MM.1S (cell line): Measurements from ENCODE around the gene TMEM62.

Experiments used
- DNase-seq: peaks from one replicate; pipeline ENCODE4 v3.0.0-alpha.2; 2015
- H2AFZ ChIP-seq: fragments of 300-600 bp; sonication (generic); 2 replicates; pipeline ENCODE4 v1.6.0; 2016; ENCODE audit warnings: antibody characterized with exemption, low read length
- H3F3A ChIP-seq: fragments of 300-600 bp; sonication (generic); 2 replicates; pipeline ENCODE4 v1.6.1; 2016; ENCODE audit warnings: mild to moderate bottlenecking, antibody characterized with exemption, low read length, moderate library complexity, mixed read lengths; ENCODE audit not compliant: insufficient read depth
- H3K27ac ChIP-seq: fragments of 300-600 bp; sonication (generic); 2 replicates; pipeline ENCODE4 v1.5.1; 2016; ENCODE audit warnings: mild to moderate bottlenecking, low read length
- H3K27me3 ChIP-seq: fragments of 300-600 bp; sonication (generic); replicated peaks from 2 replicates; pipeline ENCODE4 v1.6.0; 2016; ENCODE audit warnings: low read length; ENCODE audit not compliant: insufficient read depth
- H3K36me3 ChIP-seq: fragments of 300-600 bp; sonication (generic); replicated peaks from 2 replicates; pipeline ENCODE4 v1.6.1; 2016; ENCODE audit warnings: mild to moderate bottlenecking, low read length, mixed read lengths; ENCODE audit not compliant: insufficient read depth
- H3K4me1 ChIP-seq: fragments of 300-600 bp; sonication (generic); 2 replicates; pipeline ENCODE4 v1.6.1; 2016; ENCODE audit warnings: low read length, mixed read lengths
- H3K4me2 ChIP-seq: fragments of 300-600 bp; sonication (generic); 2 replicates; pipeline ENCODE4 v1.6.0; 2016; ENCODE audit warnings: low read depth, low read length
- H3K4me3 ChIP-seq: fragments of 300-600 bp; sonication (generic); 2 replicates; pipeline ENCODE4 v1.5.1; 2016; ENCODE audit warnings: low read length, mixed read lengths
- H3K79me2 ChIP-seq: fragments of 300-600 bp; sonication (generic); 2 replicates; pipeline ENCODE4 v1.6.1; 2016; ENCODE audit warnings: mixed run types, low read length, mixed read lengths
- H3K9ac ChIP-seq: fragments of 300-600 bp; sonication (generic); 2 replicates; pipeline ENCODE4 v1.6.1; 2016; ENCODE audit warnings: low read length, mixed read lengths
- H3K9me2 ChIP-seq: fragments of 300-600 bp; sonication (generic); replicated peaks from 2 replicates; pipeline ENCODE4 v1.6.1; 2016; ENCODE audit warnings: mild to moderate bottlenecking, low read length, mixed read lengths; ENCODE audit not compliant: insufficient read depth
- H3K9me3 ChIP-seq: fragments of 300-600 bp; sonication (generic); replicated peaks from 2 replicates; pipeline ENCODE4 v1.6.1; 2016; ENCODE audit warnings: mild to moderate bottlenecking, low read length, mixed read lengths; ENCODE audit not compliant: insufficient read depth
- H4K20me1 ChIP-seq: fragments of 300-600 bp; sonication (generic); 2 replicates; pipeline ENCODE4 v1.6.1; 2016; ENCODE audit warnings: mild to moderate bottlenecking, low read length, moderate library complexity, mixed read lengths; ENCODE audit not compliant: insufficient read depth
- EZH2 ChIP-seq: fragments of 300-600 bp; sonication (generic); optimal IDR thresholded peaks from 2 replicates; pipeline ENCODE3; 2017; ENCODE audit warnings: low read depth, mild to moderate bottlenecking, antibody characterized with exemption, low read length, mixed read lengths
- EZH2phosphoT487 ChIP-seq: fragments of 300-600 bp; sonication (generic); IDR thresholded peaks from 2 replicates; pipeline ENCODE4 v1.6.1; 2018; ENCODE audit warnings: antibody characterized with exemption, low read length
- TF ChIP-seq, protein P1 (sequence below): fragments of 300-600 bp; sonication (generic); IDR thresholded peaks from 2 replicates; pipeline ENCODE4 v1.5.1; 2016; ENCODE audit warnings: antibody characterized with exemption, low read length, mixed read lengths

Gene TMEM62

DNA sequence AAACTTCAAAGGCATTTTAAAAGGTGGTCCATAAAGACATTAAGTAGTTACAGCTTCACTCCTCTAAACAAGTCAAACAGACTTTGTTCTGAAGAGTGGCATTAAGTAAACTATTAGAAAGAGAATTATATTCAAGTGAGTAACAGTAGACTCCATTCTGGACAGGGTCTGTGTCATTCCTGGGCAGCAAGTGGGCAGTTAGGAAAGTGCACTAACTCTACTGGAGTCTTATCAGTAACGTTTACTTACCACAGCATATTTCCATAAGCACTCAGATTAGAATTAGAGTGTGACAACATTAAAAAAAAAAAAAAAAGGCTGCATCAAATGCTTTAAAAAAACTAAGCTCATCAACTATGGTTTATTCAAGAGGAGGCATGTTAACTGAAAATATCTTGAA, 38.1 kb upstream of the TMEM62 start:
- TF ChIP-seq EZH2phosphoT487 (no peak), EZH2 (no peak)
- TF ChIP-seq, protein P1, sequence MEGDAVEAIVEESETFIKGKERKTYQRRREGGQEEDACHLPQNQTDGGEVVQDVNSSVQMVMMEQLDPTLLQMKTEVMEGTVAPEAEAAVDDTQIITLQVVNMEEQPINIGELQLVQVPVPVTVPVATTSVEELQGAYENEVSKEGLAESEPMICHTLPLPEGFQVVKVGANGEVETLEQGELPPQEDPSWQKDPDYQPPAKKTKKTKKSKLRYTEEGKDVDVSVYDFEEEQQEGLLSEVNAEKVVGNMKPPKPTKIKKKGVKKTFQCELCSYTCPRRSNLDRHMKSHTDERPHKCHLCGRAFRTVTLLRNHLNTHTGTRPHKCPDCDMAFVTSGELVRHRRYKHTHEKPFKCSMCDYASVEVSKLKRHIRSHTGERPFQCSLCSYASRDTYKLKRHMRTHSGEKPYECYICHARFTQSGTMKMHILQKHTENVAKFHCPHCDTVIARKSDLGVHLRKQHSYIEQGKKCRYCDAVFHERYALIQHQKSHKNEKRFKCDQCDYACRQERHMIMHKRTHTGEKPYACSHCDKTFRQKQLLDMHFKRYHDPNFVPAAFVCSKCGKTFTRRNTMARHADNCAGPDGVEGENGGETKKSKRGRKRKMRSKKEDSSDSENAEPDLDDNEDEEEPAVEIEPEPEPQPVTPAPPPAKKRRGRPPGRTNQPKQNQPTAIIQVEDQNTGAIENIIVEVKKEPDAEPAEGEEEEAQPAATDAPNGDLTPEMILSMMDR = no peak
- no peak overlapping the region for H3K4me3 ChIP-seq
- no peaks in the 10 kb centered on the region for H3K4me1 ChIP-seq
- no peak overlapping the region for H3K4me2 ChIP-seq
- no peaks in the 10 kb centered on the region for H3K9me3 ChIP-seq
- no peaks in the 10 kb centered on the region for H3K27me3 ChIP-seq
- no peaks in the 10 kb centered on the region for H3K36me3 ChIP-seq
- H3K79me2 ChIP-seq = peaks cover 20% of the 10 kb centered on the region
- H3K9ac ChIP-seq = no peak overlapping the region
- H4K20me1 ChIP-seq = no peaks in the 10 kb centered on the region
- H3K9me2 ChIP-seq = no peaks in the 10 kb centered on the region
- H2AFZ ChIP-seq = no peak overlapping the region
- H3F3A ChIP-seq = no peaks in the 10 kb centered on the region
- DNase-seq = no peak
- H3K27ac ChIP-seq = no peak overlapping the region

DNA sequence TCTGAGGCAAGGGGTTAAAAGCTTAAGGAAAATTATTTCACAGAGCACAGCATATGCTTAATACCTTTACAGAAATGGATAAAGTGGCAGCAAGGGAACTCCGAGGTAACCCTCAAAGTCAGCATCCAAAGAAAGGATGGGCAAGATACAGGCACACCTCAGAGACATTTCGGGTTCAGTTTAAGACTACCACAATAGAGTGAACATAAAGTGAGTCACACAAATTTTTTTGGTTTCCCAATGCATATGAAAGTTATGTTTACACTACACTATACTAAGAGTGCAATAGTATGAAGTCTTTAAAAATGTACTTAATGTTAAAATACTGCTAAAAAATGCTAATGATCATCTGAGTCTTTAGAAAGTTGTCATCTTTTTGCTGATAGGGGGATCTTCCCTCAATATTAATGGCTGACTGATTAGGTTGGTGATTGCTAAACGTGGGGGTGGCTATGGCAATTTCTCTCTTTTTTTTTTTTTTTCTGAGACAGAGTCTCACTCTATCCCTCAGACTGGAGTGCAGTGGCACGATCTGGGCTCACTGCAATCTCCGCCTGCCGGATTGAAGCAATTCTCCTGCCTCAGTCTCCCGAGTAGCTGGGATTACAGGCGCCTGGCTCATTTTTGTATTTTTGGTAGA, 37.6 kb upstream of the TMEM62 start:
- Histone ChIP-seq H3K4me1 (no peaks in the 10 kb centered on the region), H3K36me3 (no peaks in the 10 kb centered on the region), H3K9me2 (no peaks in the 10 kb centered on the region), H3K27me3 (no peaks in the 10 kb centered on the region), H3K9me3 (no peaks in the 10 kb centered on the region), H3K9ac (no peak overlapping the region), H4K20me1 (no peaks in the 10 kb centered on the region), H3K27ac (no peak overlapping the region), H3K79me2 (peaks cover 22% of the 10 kb centered on the region), H2AFZ (no peak overlapping the region), H3K4me3 (no peak overlapping the region), H3F3A (no peaks in the 10 kb centered on the region), H3K4me2 (no peak overlapping the region)
- DNase-seq = no peak
- no peak for TF ChIP-seq EZH2
- no peak for TF ChIP-seq EZH2phosphoT487
- TF ChIP-seq, protein P1 = no peak

DNA sequence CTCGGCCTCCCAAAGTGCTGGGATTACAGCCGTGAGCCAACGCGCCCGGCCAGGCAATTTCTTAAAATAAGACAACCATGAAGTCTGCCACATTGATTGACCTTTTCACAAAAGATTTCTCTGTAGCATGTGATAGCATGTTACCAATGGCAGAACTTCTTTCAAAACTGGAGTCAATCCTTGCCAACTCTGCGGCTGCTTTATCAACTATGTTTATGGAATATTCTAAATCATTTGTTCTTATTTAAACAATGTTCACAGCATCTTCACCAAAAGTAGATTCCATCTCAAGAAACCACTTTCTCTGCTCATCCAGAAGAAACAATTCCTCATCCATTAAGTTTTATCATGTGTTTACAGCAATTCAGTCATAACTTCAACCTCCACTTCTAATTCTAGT, 37.0 kb upstream of the TMEM62 start:
- H3K36me3 ChIP-seq = no peaks in the 10 kb centered on the region
- H3K27me3 ChIP-seq = no peaks in the 10 kb centered on the region

More for the DNA sequence above, 37.0 kb upstream of the TMEM62 start:
- Histone ChIP-seq H3K9me2 (no peaks in the 10 kb centered on the region), H3K27ac (no peak overlapping the region), H3K4me3 (no peak overlapping the region), H3K4me1 (no peaks in the 10 kb centered on the region), H3K9me3 (no peaks in the 10 kb centered on the region), H2AFZ (no peak overlapping the region), H3K9ac (no peak overlapping the region), H3F3A (no peaks in the 10 kb centered on the region), H3K79me2 (peaks cover 26% of the 10 kb centered on the region), H4K20me1 (no peaks in the 10 kb centered on the region), H3K4me2 (no peak overlapping the region)
- no peak for DNase-seq
- TF ChIP-seq, protein P1 = no peak
- TF ChIP-seq EZH2phosphoT487 = no peak
- no peak for TF ChIP-seq EZH2
